NCI-H2196 (cell line): ENCODE measurements around the gene P2RY13.

Experiments used
- DNase-seq: peaks from one replicate; lab custom pipeline; 2025; ENCODE audit not compliant: unreplicated experiment; lab: John Stamatoyannopoulos, UW

P2RY13 gene

GRCh38 chr3:151321526-151321925 lies 7.8 kb downstream of the P2RY13 start:
- DNase-seq: no peak

- no peak for DNase-seq
Observed at GRCh38 chr3:151320131-151320530, 9.2 kb downstream of the P2RY13 start.

- DNase-seq: no peak
Observed at GRCh38 chr3:151319628-151320027, 9.7 kb downstream of the P2RY13 start.

- no peak for DNase-seq
Observed at GRCh38 chr3:151318991-151319390, 10.4 kb downstream of the P2RY13 start.

GRCh38 chr3:151318313-151318712 lies 11.0 kb downstream of the P2RY13 start:
- DNase-seq: no peak

GRCh38 chr3:151316267-151316991 lies 12.9 kb downstream of the P2RY13 start, which contains the start of gene GPR87:
Gene GPR87, minus strand, starts transcription at chr3:151316820. Its CDS starts 16,720 bp downstream, at chr3:151300100.
- DNase-seq: no peak

GRCh38 chr3:151315846-151316245 lies 13.5 kb downstream of the P2RY13 start:
- no peak for DNase-seq

- DNase-seq: no peak
Observed at GRCh38 chr3:151315136-151315535, 14.2 kb downstream of the P2RY13 start.

GRCh38 chr3:151314593-151314992 lies 14.8 kb downstream of the P2RY13 start:
- DNase-seq: no peak

GRCh38 chr3:151314137-151314536 lies 15.2 kb downstream of the P2RY13 start:
- DNase-seq: no peak

- DNase-seq: no peak
Observed at GRCh38 chr3:151312972-151313371, 16.4 kb downstream of the P2RY13 start.

GRCh38 chr3:151309566-151309965 lies 19.8 kb downstream of the P2RY13 start:
- DNase-seq: no peak

- DNase-seq: no peak
Observed at GRCh38 chr3:151307583-151308488, 21.5 kb downstream of the P2RY13 start.

GRCh38 chr3:151307131-151307530 lies 22.2 kb downstream of the P2RY13 start:
- no peak for DNase-seq

- no peak for DNase-seq
Observed at GRCh38 chr3:151306168-151306810, 23.1 kb downstream of the P2RY13 start.

- no peak for DNase-seq
Observed at GRCh38 chr3:151305775-151306151, 23.6 kb downstream of the P2RY13 start.

GRCh38 chr3:151305060-151305774 lies 24.1 kb downstream of the P2RY13 start:
- DNase-seq: peak; percentile 40

GRCh38 chr3:151303751-151304150 lies 25.6 kb downstream of the P2RY13 start:
- no peak for DNase-seq

- DNase-seq: no peak
Observed at GRCh38 chr3:151301787-151302186, 27.6 kb downstream of the P2RY13 start.

GRCh38 chr3:151300539-151300938 lies 28.8 kb downstream of the P2RY13 start:
- DNase-seq: no peak

GRCh38 chr3:151299006-151299405 lies 30.3 kb downstream of the P2RY13 start:
- DNase-seq: no peak
